ENCODE data around the gene SRRM1. TPM values are rescaled to one million over a fixed set of nuclear protein-coding genes. Genes with fewer than 3 reads are reported as not detected.

SRRM1 gene, protein sequence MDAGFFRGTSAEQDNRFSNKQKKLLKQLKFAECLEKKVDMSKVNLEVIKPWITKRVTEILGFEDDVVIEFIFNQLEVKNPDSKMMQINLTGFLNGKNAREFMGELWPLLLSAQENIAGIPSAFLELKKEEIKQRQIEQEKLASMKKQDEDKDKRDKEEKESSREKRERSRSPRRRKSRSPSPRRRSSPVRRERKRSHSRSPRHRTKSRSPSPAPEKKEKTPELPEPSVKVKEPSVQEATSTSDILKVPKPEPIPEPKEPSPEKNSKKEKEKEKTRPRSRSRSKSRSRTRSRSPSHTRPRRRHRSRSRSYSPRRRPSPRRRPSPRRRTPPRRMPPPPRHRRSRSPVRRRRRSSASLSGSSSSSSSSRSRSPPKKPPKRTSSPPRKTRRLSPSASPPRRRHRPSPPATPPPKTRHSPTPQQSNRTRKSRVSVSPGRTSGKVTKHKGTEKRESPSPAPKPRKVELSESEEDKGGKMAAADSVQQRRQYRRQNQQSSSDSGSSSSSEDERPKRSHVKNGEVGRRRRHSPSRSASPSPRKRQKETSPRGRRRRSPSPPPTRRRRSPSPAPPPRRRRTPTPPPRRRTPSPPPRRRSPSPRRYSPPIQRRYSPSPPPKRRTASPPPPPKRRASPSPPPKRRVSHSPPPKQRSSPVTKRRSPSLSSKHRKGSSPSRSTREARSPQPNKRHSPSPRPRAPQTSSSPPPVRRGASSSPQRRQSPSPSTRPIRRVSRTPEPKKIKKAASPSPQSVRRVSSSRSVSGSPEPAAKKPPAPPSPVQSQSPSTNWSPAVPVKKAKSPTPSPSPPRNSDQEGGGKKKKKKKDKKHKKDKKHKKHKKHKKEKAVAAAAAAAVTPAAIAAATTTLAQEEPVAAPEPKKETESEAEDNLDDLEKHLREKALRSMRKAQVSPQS
- total RNA-seq (2021; fragmentation: NEBNext Ultra II Directional; extraction: Animal tissue kit (Norgen Biotek cat#: 25700)) (230 and 255 TPM in 2 replicates), polyA plus RNA-seq (2011; rRNA removed) (72.7 and 77.1 TPM in 2 replicates), polyA minus RNA-seq (2011; rRNA and poly(A)+ RNA removed) (86.9 and 117 TPM in 2 replicates)
- polyA plus RNA-seq (2011; cell fraction: cytosol; rRNA removed), result 76.6 TPM
- polyA plus RNA-seq (2011; cell fraction: nucleus; rRNA removed), result 138 TPM
- polyA plus RNA-seq (2012, experiment 1 of 2), result 127 to 202 TPM (median 129 TPM) in 4 replicates
- polyA plus RNA-seq (2012, experiment 2 of 2), result 64.9 TPM
- polyA plus RNA-seq (2013, experiment 1 of 2), result 434 TPM
- polyA plus RNA-seq (2013, experiment 2 of 2), result 464 TPM
- 75.5 TPM for polyA minus RNA-seq (2011; cell fraction: cytosol; rRNA and poly(A)+ RNA removed)
- 191 TPM for polyA minus RNA-seq (2011; cell fraction: nucleus; rRNA and poly(A)+ RNA removed)
- long read RNA-seq, experiment 1, partial matches to known transcripts, result 66 of 79 reads
- long read RNA-seq, experiment 1, other reads (novel, unspliced or antisense), result 13 of 79 reads
- long read RNA-seq, experiment 2, full-length matches to known transcripts, result 7 of 84 reads
- long read RNA-seq, experiment 2, partial matches to known transcripts, result 69 of 84 reads
- long read RNA-seq, experiment 2, other reads (novel, unspliced or antisense), result 8 of 84 reads

DNA sequence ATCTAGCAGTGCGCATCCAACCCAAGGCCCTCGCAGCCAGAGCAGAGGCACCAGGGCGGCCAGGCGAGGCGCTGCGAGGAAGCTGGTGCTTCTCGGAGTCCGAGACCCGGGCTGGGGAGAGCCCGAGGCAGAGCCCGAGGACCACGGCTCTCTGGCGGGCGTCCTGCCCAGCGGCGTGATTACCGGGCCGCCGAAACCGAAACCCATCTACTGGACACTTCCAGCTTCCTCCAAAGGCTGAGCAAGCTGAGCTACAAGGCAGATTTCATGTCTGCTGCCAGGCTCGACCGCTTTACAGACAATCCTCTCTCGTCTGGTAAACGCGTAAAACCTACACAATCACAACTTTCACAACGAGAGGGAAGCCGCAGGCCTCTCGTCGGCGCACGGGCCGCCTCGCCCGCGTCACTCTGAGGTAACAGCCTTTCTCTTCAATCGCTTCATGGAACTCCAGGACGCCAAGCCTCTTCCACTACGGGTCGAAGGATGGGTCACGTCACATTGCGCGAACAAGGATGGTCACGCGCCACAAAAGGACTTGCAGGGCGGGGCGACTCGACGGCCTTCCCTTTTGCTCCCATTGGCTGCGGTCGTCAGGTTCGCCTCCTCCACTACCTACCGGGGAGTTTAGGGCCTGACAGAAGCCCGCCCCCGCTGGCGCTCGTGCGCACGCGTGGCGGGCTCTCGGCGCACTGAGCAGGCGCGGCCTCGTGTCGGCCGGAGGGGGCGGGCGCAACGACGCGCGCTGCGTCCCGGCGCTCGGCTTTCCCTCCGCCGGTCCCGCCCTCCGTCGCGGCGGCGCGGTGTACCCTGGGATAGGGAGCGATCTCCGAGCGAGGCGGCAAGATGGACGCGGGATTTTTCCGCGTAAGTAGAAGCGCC is at the start of gene SRRM1:
TSS of gene SRRM1 (plus strand) at position 822 of the 882 bp plus-strand sequence. CDS start at position 847, 25 bp downstream.
- 2% methylated on average over 94 of the region's 95 CpGs; no CpG with 5 or more reads in 1 of the 2 experiments for WGBS, 2 experiments (ENCODE audit: extremely low coverage in 1 of 2, insufficient coverage in 1 of 2, insufficient read length in 1 of 2, insufficient replicate concordance in 2 of 2, low coverage in 1 of 2, low lambda C conversion rate in 2 of 2, missing lambda C conversion rate in 1 of 2)
- H3K79me2 ChIP-seq (ENCODE audit: control insufficient read depth in 1 of 2, insufficient read depth in 2 of 2, low read length in 2 of 2), result peaks cover 18 to 47% of the 10 kb centered on the region in 2 experiments
- peak within 1 kb of the TSS; percentile 96 to 100 (median 98) for H3K9ac ChIP-seq (replicated peaks in 1 of 4; ENCODE audit: extremely low read depth in 1 of 4, low read depth in 3 of 4, low read length in 3 of 4)
- H4K20me1 ChIP-seq (replicated peaks in 1 of 2; ENCODE audit: control insufficient read depth in 1 of 2, insufficient read depth in 2 of 2, low read length in 2 of 2), result peaks cover 10 to 11% of the 10 kb centered on the region in 2 experiments
- peaks cover 7% of the 10 kb centered on the region for H3K23me2 ChIP-seq (ENCODE audit: low read depth, low read length)
- H3K27me3 ChIP-seq (replicated peaks in 1 of 4; ENCODE audit: control insufficient read depth in 3 of 4, extremely low read depth in 1 of 4, insufficient read depth in 3 of 4, low read length in 3 of 4), result no peaks in the 10 kb centered on the region
- H3K9me3 ChIP-seq (ENCODE audit: insufficient read depth in 2 of 2, low read depth in 1 of 2, low read length in 1 of 2), result no peaks in the 10 kb centered on the region
- H3K4ac ChIP-seq (replicated peaks; ENCODE audit: insufficient read length, low read depth, low read length), result peak within 1 kb of the TSS; percentile 87
- FAIRE-seq (no peak), DNase-seq (ENCODE audit: low read depth in 1 of 2, low spot score in 2 of 2) (peak; percentile 93 to 99)
- H4K91ac ChIP-seq (replicated peaks; ENCODE audit: insufficient read length, low read length), result peak within 1 kb of the TSS; percentile 91
- H3K4me3 ChIP-seq (ENCODE audit: extremely low read depth in 1 of 4, insufficient read depth in 2 of 4, low read depth in 3 of 4, low read length in 4 of 4), result peak within 1 kb of the TSS; percentile 76 to 98 (median 94)
- peak within 1 kb of the TSS; percentile 95; the same call in 1 of the 2 replicates for H4K8ac ChIP-seq (ENCODE audit: extremely low read depth, insufficient read depth, low read length)
- H3K23ac ChIP-seq (ENCODE audit: insufficient read length), result peak within 1 kb of the TSS; percentile 53
- H2BK5ac ChIP-seq (ENCODE audit: low read depth, low read length), result peak within 1 kb of the TSS; percentile 99
- POLR2A ChIA-PET (ENCODE audit: partially characterized antibody), result interaction anchor here (0.6 to 3.4 kb wide), 15 partner anchors 12 to 224 kb away, joined by 3 to 22 read pairs (median 3); partner anchors contain the start of gene CLIC4
- no peak within 1 kb of the TSS for H2BK20ac ChIP-seq (ENCODE audit: low read length)
- H2BK120ac ChIP-seq (replicated peaks; ENCODE audit: low read depth, low read length), result peak within 1 kb of the TSS; percentile 29
- H4K5ac ChIP-seq (ENCODE audit: insufficient read length, low read depth, low read length), result peak within 1 kb of the TSS; percentile 95
- peak within 1 kb of the TSS; percentile 81; the same call in 1 of the 2 replicates for H2BK15ac ChIP-seq (ENCODE audit: low read length)
- peak within 1 kb of the TSS; percentile 89 to 96 for H3K4me2 ChIP-seq (ENCODE audit: insufficient read depth in 1 of 2, low read depth in 2 of 2, low read length in 2 of 2)
- H2AK5ac ChIP-seq (ENCODE audit: low read depth, low read length), result peak within 1 kb of the TSS; percentile 95
- CTCF ChIA-PET (ENCODE audit: partially characterized antibody), result interaction anchor here (0.5 to 1.3 kb wide), 3 partner anchors 13 to 55 kb away, joined by 3 read pairs; no protein-coding TSS in a partner anchor
- H3K14ac ChIP-seq (ENCODE audit: insufficient read length), result peak within 1 kb of the TSS; percentile 99
- peak within 1 kb of the TSS; percentile 93 for H3K56ac ChIP-seq (replicated peaks; ENCODE audit: insufficient read length, low read depth, low read length)
- H3K36me3 ChIP-seq (ENCODE audit: control insufficient read depth in 2 of 4, insufficient read depth in 4 of 4, low read length in 3 of 4), result peaks cover 9 to 28% (median 19%) of the 10 kb centered on the region in 4 experiments
- peak within 1 kb of the TSS; percentile 94 for H3K27ac ChIP-seq (ENCODE audit: low read depth, low read length)
- peak within 1 kb of the TSS; percentile 86 for H3K18ac ChIP-seq (ENCODE audit: extremely low read depth, low read length)
- no peaks in the 10 kb centered on the region; the same call in 1 of the 2 replicates for H3K79me1 ChIP-seq (ENCODE audit: low read depth, low read length)
- H3K4me1 ChIP-seq (replicated peaks in 1 of 4; ENCODE audit: control insufficient read depth in 3 of 4, insufficient read depth in 4 of 4, low read length in 3 of 4), result peaks cover 0 to 6% (median 4%) of the 10 kb centered on the region in 4 experiments; a peak in 5 of 7 replicates
- no peak within 1 kb of the TSS for H2AFZ ChIP-seq (ENCODE audit: low read length)
- peak within 1 kb of the TSS; percentile 100 for H2BK12ac ChIP-seq (ENCODE audit: low read depth, low read length)
- TF ChIP-seq EGR1 (IDR thresholded peaks at IDR 0.05; ENCODE audit: borderline replicate concordance, low read depth, low read length), result peak; percentile 98
- no peak for TF ChIP-seq ASH2L (IDR thresholded peaks at IDR 0.05; ENCODE audit: low read length)

Data from H1 (cell line).